HG03575 (cell line): Measurements from ENCODE around the gene NDUFB1.

Experiments
- ATAC-seq: cut with Tn5 transposase; IDR thresholded peaks from one replicate; pipeline ENCODE4 v1.9.1; 2021; ENCODE audit not compliant: unreplicated experiment, insufficient number of reproducible peaks, low FRiP score; ENCODE audit errors: extremely low read depth

The NDUFB1 gene

DNA sequence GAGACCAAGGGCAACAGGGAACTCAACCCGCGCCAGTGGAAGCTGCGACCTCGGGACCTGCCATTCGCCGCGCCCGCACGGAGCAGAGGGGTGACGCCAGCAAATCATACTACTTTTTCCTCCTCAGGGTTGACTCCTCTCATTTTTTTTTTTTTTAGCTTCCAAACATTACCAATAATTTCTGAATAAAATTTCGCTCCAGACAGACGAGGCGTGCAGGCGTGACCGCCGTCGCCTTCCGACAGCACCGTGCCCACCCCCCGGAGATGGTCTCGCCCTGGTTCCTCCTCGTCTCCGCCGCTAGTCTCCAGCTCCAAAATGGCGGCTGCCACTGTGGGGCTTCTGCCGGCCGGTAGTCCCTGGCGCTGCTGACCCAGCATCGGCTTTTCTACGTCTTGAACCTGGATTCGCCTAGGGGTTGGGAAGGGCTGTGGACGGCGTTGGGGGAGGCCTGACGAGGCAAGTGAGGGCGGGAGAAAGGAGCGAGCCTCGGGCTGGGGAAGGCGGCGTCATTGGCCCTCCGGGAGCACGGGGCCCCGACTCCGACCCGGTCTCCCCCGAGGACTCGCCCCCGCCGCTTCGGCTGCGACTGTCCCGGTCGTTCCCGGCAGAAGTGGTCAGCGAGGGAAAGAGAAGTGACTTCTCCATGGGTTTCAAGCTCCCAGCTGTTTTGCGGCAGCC is at the start of gene NDUFB1, which contains the start of gene CPSF2:
Gene NDUFB1, minus strand, starts transcription at position 37 of the 681 bp plus-strand sequence. CDS start 4,069 bp downstream, outside the sequence.
Gene CPSF2, plus strand, starts transcription at position 300 of the 681 bp plus-strand sequence. CDS start 9,016 bp downstream, outside the sequence.
- peak; percentile 82 for ATAC-seq

GRCh38 chr14:92164958-92165357 is 43.5 kb upstream of the NDUFB1 start:
- ATAC-seq, result no peak

DNA sequence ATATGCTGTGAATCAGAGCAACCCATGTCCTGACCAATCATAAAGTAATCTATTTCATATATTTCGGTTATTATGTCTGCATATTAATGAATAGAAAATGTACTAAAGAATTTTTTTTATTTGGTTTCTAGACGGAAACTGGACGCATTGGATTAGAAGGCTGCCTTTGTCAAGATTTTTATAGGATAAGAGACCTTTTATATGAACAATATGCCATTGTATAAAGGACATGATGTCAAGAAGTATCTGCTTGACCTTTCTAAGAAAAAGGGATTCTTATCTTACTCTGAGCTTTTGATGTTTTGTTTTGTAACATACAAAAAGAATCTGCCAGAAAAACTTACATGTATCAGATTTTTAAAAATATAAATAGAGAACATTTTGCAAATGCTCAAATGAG is 40.0 kb upstream of the NDUFB1 start:
- ATAC-seq, result no peak

- ATAC-seq, result no peak
Observed at GRCh38 chr14:92160619-92161018, 39.1 kb upstream of the NDUFB1 start.

DNA sequence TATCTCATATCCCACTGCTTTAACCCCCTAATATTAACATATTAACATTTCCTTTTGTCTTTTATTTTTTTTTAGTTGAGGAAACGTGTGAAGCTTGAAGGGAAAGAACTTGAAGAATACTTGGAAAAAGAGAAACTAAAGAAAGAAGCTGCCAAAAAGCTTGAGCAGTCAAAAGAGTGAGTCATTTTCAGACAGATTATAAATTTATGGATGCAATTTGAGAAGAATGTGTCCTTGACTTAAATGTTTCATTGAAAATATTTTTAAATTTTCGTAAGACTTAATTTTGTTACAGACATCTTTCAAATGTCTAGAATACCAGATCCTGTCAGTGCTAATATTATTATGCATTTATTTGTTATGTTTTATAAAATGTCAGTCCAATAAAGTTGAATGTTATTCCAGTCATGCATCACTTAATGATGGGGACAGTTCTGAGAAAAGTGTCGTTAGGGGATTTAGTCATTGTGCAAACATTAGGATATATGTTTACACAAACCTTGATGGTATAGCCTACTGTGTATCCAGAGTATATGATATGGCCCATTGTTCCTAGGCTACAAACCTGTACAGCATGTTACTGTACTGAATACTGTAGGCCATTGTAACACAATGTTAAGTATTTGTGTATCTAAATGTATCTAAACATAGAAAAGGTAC is 32.9 kb upstream of the NDUFB1 start:
- ATAC-seq, result no peak

- no peak for ATAC-seq
Observed at GRCh38 chr14:92153581-92153980, 32.1 kb upstream of the NDUFB1 start.

DNA sequence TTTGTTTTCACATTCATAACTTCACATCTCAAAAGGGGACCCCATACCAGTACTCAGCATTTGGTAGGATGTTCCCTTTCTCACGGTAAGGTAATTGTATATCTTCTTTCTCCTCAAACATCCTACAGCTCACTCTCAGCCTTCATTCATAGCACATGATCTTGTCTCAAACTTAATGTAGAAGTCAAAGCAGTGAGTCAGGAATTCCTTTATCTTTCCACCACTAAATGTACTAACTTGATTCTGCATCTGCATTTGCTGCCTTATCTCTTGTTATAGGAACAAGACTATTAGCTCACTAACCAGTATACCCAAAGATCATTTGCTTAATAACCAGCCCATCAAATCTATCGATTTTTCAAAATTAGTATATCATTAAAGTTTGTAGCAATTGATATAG is 23.2 kb upstream of the NDUFB1 start:
- no peak for ATAC-seq

- ATAC-seq, result no peak
Observed at GRCh38 chr14:92143962-92144361, 22.5 kb upstream of the NDUFB1 start.

DNA sequence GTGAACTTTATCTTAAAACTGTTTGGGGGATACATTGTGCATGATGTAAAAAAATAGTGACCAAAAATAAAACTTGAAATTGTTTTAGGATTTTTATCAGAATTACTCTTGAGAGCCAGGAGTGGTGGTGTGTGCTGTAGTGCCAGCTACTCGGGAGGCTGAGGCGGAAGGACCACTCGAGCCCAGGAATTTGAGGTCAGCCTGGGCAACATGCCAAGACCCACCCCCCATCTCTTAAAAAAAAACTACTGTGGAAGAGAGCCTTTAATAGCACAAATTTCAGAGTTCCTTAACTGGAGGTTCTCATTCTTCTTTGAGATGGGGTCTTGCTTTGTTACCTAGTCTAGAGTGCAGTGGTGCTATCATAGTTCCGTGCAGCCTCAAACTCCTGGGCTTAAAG is 21.8 kb upstream of the NDUFB1 start:
- ATAC-seq, result no peak

GRCh38 chr14:92135269-92135668 is 13.8 kb upstream of the NDUFB1 start:
- ATAC-seq, result no peak

GRCh38 chr14:92134456-92134855 is 12.9 kb upstream of the NDUFB1 start:
- no peak for ATAC-seq

DNA sequence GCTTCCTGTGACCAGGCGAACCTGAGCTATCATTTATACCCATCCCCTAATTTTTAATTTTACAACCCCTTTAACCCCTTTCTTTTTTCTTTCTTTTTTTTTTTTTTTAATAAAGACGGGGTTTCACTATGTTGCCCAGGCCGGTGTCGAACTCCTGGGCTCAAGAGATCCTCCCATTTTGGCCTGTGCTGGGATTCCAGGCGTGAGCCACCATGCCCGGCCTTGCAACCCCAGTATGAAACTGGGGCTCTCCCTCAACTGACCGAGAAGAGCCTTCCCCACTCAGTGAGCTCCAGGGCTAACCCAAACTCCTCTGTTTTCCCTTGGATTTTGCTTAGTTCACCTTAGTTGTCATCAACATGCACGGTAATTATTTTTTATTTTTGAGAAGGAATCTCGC is 1.3 kb upstream of the NDUFB1 start:
- ATAC-seq, result no peak

DNA sequence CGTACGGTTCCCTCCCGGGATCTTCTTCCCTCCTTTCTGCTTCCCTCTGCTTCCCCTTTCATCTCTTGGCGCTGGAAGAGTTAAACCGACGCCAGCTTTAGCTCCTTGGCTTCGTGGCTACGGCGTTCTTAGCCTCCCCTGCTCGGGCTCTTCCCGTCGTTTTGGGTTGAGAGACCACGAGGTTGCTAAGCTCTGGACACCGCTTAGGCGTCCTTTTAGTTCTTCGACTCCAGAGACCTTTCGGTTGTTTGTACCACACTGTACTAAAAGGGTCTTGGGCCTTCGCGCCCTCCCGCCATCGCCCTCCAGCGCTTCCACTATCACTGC is 808 bp upstream of the NDUFB1 start:
- no peak for ATAC-seq

DNA sequence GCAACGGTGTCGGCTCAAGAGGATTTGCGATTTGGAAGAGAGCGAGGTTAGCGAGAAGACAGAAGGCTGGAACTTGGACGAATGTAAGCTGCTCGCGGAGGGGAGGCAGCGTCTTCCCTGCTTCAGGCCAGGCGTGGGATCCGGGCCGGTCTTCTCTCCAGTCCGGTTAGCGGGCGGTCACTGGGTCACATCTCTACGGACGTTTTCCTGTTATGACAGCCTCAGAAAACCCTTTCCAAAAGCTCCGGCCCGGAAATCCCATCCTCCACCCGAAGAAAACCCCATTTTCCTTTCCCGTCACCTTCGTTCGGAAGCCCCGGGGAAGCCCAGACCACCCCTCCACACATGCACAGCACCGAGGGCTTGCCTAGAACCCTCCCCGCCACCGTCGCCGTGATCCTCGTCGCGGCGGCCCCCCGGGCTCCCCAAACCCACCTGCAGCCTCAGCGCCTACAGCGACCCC is 268 bp downstream of the NDUFB1 start:
- no peak for ATAC-seq

DNA sequence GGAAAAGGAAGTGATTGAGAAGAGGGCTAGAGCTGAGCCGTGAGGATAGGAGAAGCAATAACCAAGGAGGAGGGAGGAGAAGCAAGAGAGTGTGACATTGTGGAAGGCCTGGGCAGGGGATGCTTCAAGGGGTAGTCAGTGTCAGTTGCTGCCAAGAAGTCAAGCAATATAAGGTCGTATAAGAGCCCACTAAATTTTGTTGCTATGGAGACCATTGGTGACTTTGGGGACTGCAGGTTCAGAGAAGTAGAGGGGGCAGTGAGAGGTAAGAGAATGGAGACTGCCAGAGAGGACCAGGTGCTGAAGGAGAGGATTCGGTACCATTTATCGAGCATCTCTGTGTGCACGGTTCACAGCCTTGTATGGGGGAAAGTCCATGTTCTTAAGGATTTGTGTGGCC is 12.0 kb downstream of the NDUFB1 start:
- ATAC-seq, result no peak

DNA sequence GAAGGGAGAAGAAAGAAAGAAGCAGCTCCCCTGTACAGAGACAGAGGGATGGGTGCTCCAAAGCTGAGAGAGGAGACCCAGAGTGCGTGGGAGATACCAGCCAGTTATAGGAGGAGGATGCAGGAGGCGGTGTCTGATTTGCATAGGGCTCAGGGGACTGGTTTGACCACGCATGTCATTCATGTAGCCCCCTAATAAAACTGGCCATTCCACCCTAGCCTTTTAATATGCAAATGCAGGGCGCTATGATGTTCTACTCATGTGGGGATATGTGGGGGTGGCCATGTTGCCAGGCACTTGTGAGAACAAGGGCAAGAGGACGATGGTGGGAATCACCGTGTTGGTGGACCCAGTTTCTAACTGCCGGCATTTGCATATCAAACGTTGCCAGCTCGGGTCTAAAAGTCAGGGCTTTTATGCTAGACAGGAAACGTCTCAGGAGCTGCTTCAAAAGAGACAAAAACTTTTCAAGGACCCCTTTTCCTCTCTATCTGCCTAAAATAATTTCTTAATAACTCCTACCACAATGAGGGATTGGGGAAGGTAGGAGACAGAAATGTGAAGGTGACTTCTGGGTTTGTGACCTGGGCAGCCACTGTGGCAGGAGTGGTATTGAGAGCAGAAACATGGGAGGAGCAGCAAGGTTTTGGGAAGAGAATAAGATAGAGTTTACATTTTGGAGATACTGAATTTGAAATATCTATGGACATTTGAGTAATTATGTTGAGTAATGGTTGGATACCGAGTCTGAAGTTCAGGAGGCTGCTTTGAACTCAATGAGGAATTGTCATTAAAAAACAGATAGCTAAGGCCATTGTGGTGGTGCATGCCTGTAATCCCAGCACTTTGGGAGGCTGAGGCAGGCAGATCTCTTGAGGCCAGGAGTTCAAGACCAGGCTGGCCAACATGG is 12.9 kb downstream of the NDUFB1 start:
- no peak for ATAC-seq

DNA sequence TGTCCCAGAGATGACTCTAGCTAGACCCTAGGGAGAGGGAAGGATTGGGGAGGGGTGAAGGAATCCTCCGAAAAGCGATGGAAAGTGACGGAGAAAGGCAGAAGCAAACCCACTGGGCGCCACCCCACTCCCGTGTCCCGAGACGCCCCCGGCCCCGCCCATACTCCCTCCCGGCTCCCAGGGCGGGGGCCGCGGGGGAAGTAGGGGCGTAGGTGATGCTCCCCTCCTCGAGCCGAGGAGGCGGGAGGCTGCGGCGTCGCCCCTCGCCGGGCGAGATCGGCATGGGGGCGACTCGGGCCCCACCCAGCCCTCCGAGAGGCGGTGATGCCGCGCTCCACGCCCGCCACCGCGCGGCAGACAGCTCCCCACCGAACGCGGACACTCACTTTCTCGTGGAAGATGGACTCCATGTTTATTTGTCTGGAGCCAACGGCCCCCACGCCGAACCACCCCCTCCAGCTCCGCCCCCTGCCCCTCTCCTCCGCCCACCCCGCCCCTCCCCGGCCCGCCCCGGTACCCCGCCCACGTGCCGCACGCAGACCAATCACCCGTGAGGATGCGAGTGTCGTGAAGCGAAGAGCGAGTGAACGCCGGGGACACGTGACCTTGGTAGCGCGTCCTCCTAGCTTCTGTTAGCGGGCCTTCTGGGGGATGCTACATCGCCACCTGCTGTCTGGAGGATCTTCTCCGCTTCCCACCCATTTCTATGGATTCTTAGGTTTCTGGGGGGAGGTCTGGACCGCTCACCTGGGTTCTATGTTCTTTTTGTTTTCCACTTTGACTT is 15.2 kb downstream of the NDUFB1 start, which contains the start of gene ATXN3:
Gene ATXN3, minus strand, starts transcription at position 440 of the 784 bp plus-strand sequence. Its CDS starts 30 bp downstream, at position 410.
- ATAC-seq, result no peak

- ATAC-seq, result no peak
Observed at GRCh38 chr14:92105893-92106142, 15.7 kb downstream of the NDUFB1 start.
